GM23248 (cell line): Measurements from ENCODE around the gene RNF135. TPM values are rescaled to one million over a fixed set of nuclear protein-coding genes. Genes with fewer than 3 reads are reported as not detected.

Source experiments
- DNase-seq: peaks from one replicate; pipeline ENCODE4 v3.0.0-alpha.2; 2015
- H2AFZ ChIP-seq: fragments of 200-600 bp; sonication (generic); 2 replicates; pipeline ENCODE4 v1.6.1; 2016; ENCODE audit warnings: antibody characterized with exemption
- H3F3A ChIP-seq: fragments of 200-600 bp; sonication (generic); 2 replicates; pipeline ENCODE4 v1.6.1; 2016; ENCODE audit warnings: mild to moderate bottlenecking, antibody characterized with exemption, mixed run types; ENCODE audit not compliant: insufficient read depth
- H3K27ac ChIP-seq: fragments of 200-600 bp; sonication (generic); 2 replicates; pipeline ENCODE4 v1.5.1; 2016; ENCODE audit warnings: mild to moderate bottlenecking
- H3K27me3 ChIP-seq: fragments of 200-600 bp; sonication (generic); replicated peaks from 2 replicates; pipeline ENCODE4 v1.6.1; 2016; ENCODE audit warnings: mild to moderate bottlenecking; ENCODE audit not compliant: insufficient read depth
- H3K36me3 ChIP-seq: fragments of 200-600 bp; sonication (generic); 2 replicates; pipeline ENCODE4 v1.6.1; 2016; ENCODE audit warnings: low read depth, mild to moderate bottlenecking
- H3K4me1 ChIP-seq: fragments of 200-600 bp; sonication (generic); 2 replicates; pipeline ENCODE4 v1.6.1; 2016; ENCODE audit warnings: mild to moderate bottlenecking; ENCODE audit not compliant: insufficient read depth
- H3K4me2 ChIP-seq: fragments of 200-600 bp; sonication (generic); one replicate; pipeline ENCODE4 v1.6.1; 2016; ENCODE audit warnings: mild to moderate bottlenecking; ENCODE audit not compliant: unreplicated experiment
- H3K4me3 ChIP-seq: fragments of 200-600 bp; sonication (generic); 2 replicates; pipeline ENCODE4 v1.5.1; 2016; ENCODE audit warnings: mild to moderate bottlenecking
- H3K79me2 ChIP-seq: fragments of 200-600 bp; sonication (generic); 2 replicates; pipeline ENCODE4 v1.6.1; 2016; ENCODE audit warnings: mild to moderate bottlenecking; ENCODE audit not compliant: insufficient read depth
- H3K9ac ChIP-seq: fragments of 200-600 bp; sonication (generic); 2 replicates; pipeline ENCODE4 v1.6.1; 2016; ENCODE audit warnings: mild to moderate bottlenecking
- H3K9me2 ChIP-seq: fragments of 200-600 bp; sonication (generic); 2 replicates; pipeline ENCODE4 v1.6.1; 2016; ENCODE audit warnings: mixed run types, mild to moderate bottlenecking, moderate library complexity; ENCODE audit not compliant: insufficient read depth
- H3K9me3 ChIP-seq: fragments of 200-600 bp; sonication (generic); one replicate; pipeline ENCODE4 v1.6.1; 2017; ENCODE audit warnings: low read depth
- H4K20me1 ChIP-seq: fragments of 200-600 bp; sonication (generic); 2 replicates; pipeline ENCODE4 v1.6.0; 2016; ENCODE audit not compliant: insufficient read depth
- EZH2 ChIP-seq: fragments of 200-600 bp; sonication (generic); IDR thresholded peaks from 2 replicates; pipeline ENCODE4 v1.6.1; 2018; ENCODE audit warnings: antibody characterized with exemption, mild to moderate bottlenecking; ENCODE audit not compliant: insufficient read depth, poor library complexity, severe bottlenecking
- EZH2phosphoT487 ChIP-seq: fragments of 200-600 bp; sonication (generic); IDR thresholded peaks from 2 replicates; pipeline ENCODE4 v1.6.1; 2018; ENCODE audit warnings: antibody characterized with exemption, moderate library complexity, mild to moderate bottlenecking, low read depth; ENCODE audit not compliant: insufficient read depth
- WGBS, 2 experiments: methylation state at CpG; one replicate each; pipeline ENCODE4 v1.1.6; 2015 to 2017; ENCODE audit warnings: low lambda C conversion rate in 2 of 2, low coverage in 1 of 2; ENCODE audit errors: missing lambda C conversion rate in 2 of 2; 5-methylcytosine and 5-hydroxymethylcytosine counted together
- in situ Hi-C: fragments of 300-500 bp; cut with MboI; formaldehyde crosslinking; loops from 2 replicates; pipeline ENCODE4 v1.15.0; 2020
- polyA plus RNA-seq: library from polyadenylated mRNA; unstranded; fragments of >200 nt; fragmentation: Nextera tagmentation; extraction: Ambion mirVana; gene quantifications from 2 replicates; pipeline ENCODE4 v1.2.1, GENCODE V29; 2016
- total RNA-seq: library from RNA; depleted of rRNA; stranded (reverse); fragments of >200 nt; shearing (Covaris generic); gene quantifications from 2 replicates; pipeline ENCODE4 v1.2.3, GENCODE V29; 2014

RNF135 gene
- total and polyA plus RNA-seq, 2 experiments from 2014 or later = 20.5 to 21.2 TPM

GRCh38 chr17:30981531-30982519 is 11.0 kb downstream of the RNF135 start:
- H3K9me3 ChIP-seq = no peaks in the 10 kb centered on the region
- DNase-seq = no peak
- no peaks in the 10 kb centered on the region for H4K20me1 ChIP-seq
- no peak overlapping the region for H3K4me2 ChIP-seq
- H3K36me3 ChIP-seq = 0 out of 2 replicates have a peak, but pooled peaks cover 4% of the 10 kb centered on the region
- no peaks in the 10 kb centered on the region for H3K9me2 ChIP-seq
- H3F3A ChIP-seq = peaks cover 4% of the 10 kb centered on the region; the same call in 1 of the 2 replicates
- H3K9ac ChIP-seq = no peak overlapping the region
- in situ Hi-C loops = no loop called here
- no peaks in the 10 kb centered on the region for H3K4me1 ChIP-seq
- H3K4me3 ChIP-seq = no peak overlapping the region
- H3K27me3 ChIP-seq = no peaks in the 10 kb centered on the region
- H3K79me2 ChIP-seq = peaks cover 44% of the 10 kb centered on the region
- no peak overlapping the region for H2AFZ ChIP-seq
- WGBS, 2 experiments = 90 to 95% methylated on average over 8 of the region's 8 CpGs
- TF ChIP-seq EZH2 = no peak
- no peak for TF ChIP-seq EZH2phosphoT487
- no peak overlapping the region for H3K27ac ChIP-seq

GRCh38 chr17:30982855-30983254 is 12.0 kb downstream of the RNF135 start:
- TF ChIP-seq EZH2phosphoT487 (no peak), EZH2 (no peak)
- H3F3A ChIP-seq = 0 out of 2 replicates have a peak, but pooled peaks cover 4% of the 10 kb centered on the region
- H3K9me3 ChIP-seq = no peaks in the 10 kb centered on the region
- peaks cover 34% of the 10 kb centered on the region for H3K79me2 ChIP-seq
- no peak for DNase-seq
- no peak overlapping the region for H3K9ac ChIP-seq
- H3K4me3 ChIP-seq = no peak overlapping the region
- H2AFZ ChIP-seq = no peak overlapping the region
- H3K4me1 ChIP-seq = no peaks in the 10 kb centered on the region
- WGBS, 2 experiments = 97 to 98% methylated on average over 1 of the region's 1 CpG
- H3K9me2 ChIP-seq = no peaks in the 10 kb centered on the region
- in situ Hi-C loops = no loop called here
- H3K27me3 ChIP-seq = no peaks in the 10 kb centered on the region
- H3K36me3 ChIP-seq = peaks cover 7% of the 10 kb centered on the region; the same call in 1 of the 2 replicates
- no peak overlapping the region for H3K4me2 ChIP-seq
- H4K20me1 ChIP-seq = no peaks in the 10 kb centered on the region
- H3K27ac ChIP-seq = no peak overlapping the region

- Histone ChIP-seq H3K9ac (no peak overlapping the region), H3F3A (no peaks in the 10 kb centered on the region), H3K27me3 (no peaks in the 10 kb centered on the region), H3K4me1 (no peaks in the 10 kb centered on the region), H3K9me3 (no peaks in the 10 kb centered on the region), H2AFZ (no peak overlapping the region), H3K4me2 (no peak overlapping the region), H3K36me3 (peaks cover 16% of the 10 kb centered on the region), H3K9me2 (no peaks in the 10 kb centered on the region), H4K20me1 (no peaks in the 10 kb centered on the region), H3K4me3 (no peak overlapping the region), H3K27ac (no peak overlapping the region), H3K79me2 (no peaks in the 10 kb centered on the region)
- TF ChIP-seq EZH2 (no peak), EZH2phosphoT487 (no peak)
- in situ Hi-C loops = no loop called here
- WGBS, 2 experiments = 97% methylated on average over 3 of the region's 3 CpGs
- no peak for DNase-seq
Measured at GRCh38 chr17:30990458-30990857, 19.6 kb downstream of the RNF135 start.

GRCh38 chr17:30992551-30992950 is 21.7 kb downstream of the RNF135 start:
- peaks cover 14% of the 10 kb centered on the region for H3K36me3 ChIP-seq
- 98 to 100% methylated on average over 3 of the region's 3 CpGs for WGBS, 2 experiments
- H3K4me3 ChIP-seq = no peak overlapping the region
- H3F3A ChIP-seq = no peaks in the 10 kb centered on the region
- H2AFZ ChIP-seq = no peak overlapping the region
- no peaks in the 10 kb centered on the region for H3K27me3 ChIP-seq
- in situ Hi-C loops = no loop called here
- H3K9me3 ChIP-seq = no peaks in the 10 kb centered on the region
- H3K4me2 ChIP-seq = no peak overlapping the region
- no peaks in the 10 kb centered on the region for H3K4me1 ChIP-seq
- no peaks in the 10 kb centered on the region for H4K20me1 ChIP-seq
- DNase-seq = no peak
- no peaks in the 10 kb centered on the region for H3K79me2 ChIP-seq
- TF ChIP-seq EZH2phosphoT487 (no peak), EZH2 (no peak)
- H3K9ac ChIP-seq = no peak overlapping the region
- no peak overlapping the region for H3K27ac ChIP-seq
- no peaks in the 10 kb centered on the region for H3K9me2 ChIP-seq
